Measurements from ENCODE around the gene EXOG.

Gene EXOG

GRCh38 chr3:38477057-38477820, 18.9 kb upstream of the EXOG start:
- no peak overlapping the region for H3K4me2 ChIP-seq (ENCODE audit: low read depth, low read length)
- H3K36me3 ChIP-seq (replicated peaks; ENCODE audit: insufficient read depth, low read length): no peaks in the 10 kb centered on the region
- no peak overlapping the region for H2AFZ ChIP-seq (ENCODE audit: low read length)
- no peaks in the 10 kb centered on the region for H3K4me1 ChIP-seq (ENCODE audit: low read length)
- DNase-seq: no peak
- H3K27me3 ChIP-seq (replicated peaks; ENCODE audit: insufficient read depth, low read length): no peaks in the 10 kb centered on the region
- TF ChIP-seq EZH2phosphoT487 (IDR thresholded peaks at IDR 0.05; ENCODE audit: low read length): no peak
- no peak for TF ChIP-seq EZH2 (optimal IDR thresholded peaks at IDR 0.05; ENCODE audit: low read depth, low read length)
- no peak for TF ChIP-seq CTCF (IDR thresholded peaks at IDR 0.05; ENCODE audit: low read length)
- H3K9me2 ChIP-seq (replicated peaks; ENCODE audit: insufficient read depth, low read length): no peaks in the 10 kb centered on the region
- no peaks in the 10 kb centered on the region for H3K79me2 ChIP-seq (ENCODE audit: low read length)
- no peak overlapping the region for H3K4me3 ChIP-seq (ENCODE audit: low read length)
- H3K9me3 ChIP-seq (replicated peaks; ENCODE audit: insufficient read depth, low read length): no peaks in the 10 kb centered on the region
- no peaks in the 10 kb centered on the region for H3F3A ChIP-seq (ENCODE audit: insufficient read depth, low read length)
- no peak overlapping the region for H3K9ac ChIP-seq (ENCODE audit: low read length)
- H3K27ac ChIP-seq (ENCODE audit: low read length): no peak overlapping the region
- H4K20me1 ChIP-seq (ENCODE audit: insufficient read depth, low read length): no peaks in the 10 kb centered on the region

- no peak for DNase-seq
- H3K79me2 ChIP-seq (ENCODE audit: low read length): no peaks in the 10 kb centered on the region
- no peak overlapping the region for H2AFZ ChIP-seq (ENCODE audit: low read length)
- H3K4me3 ChIP-seq (ENCODE audit: low read length): no peak overlapping the region
- H3K4me2 ChIP-seq (ENCODE audit: low read depth, low read length): no peak overlapping the region
- no peaks in the 10 kb centered on the region for H3K36me3 ChIP-seq (replicated peaks; ENCODE audit: insufficient read depth, low read length)
- no peak overlapping the region for H3K27ac ChIP-seq (ENCODE audit: low read length)
- H3K4me1 ChIP-seq (ENCODE audit: low read length): no peaks in the 10 kb centered on the region
- H3K9ac ChIP-seq (ENCODE audit: low read length): no peak overlapping the region
- no peaks in the 10 kb centered on the region for H3K9me3 ChIP-seq (replicated peaks; ENCODE audit: insufficient read depth, low read length)
- no peaks in the 10 kb centered on the region for H3F3A ChIP-seq (ENCODE audit: insufficient read depth, low read length)
- no peaks in the 10 kb centered on the region for H3K9me2 ChIP-seq (replicated peaks; ENCODE audit: insufficient read depth, low read length)
- TF ChIP-seq EZH2 (optimal IDR thresholded peaks at IDR 0.05; ENCODE audit: low read depth, low read length) (no peak), EZH2phosphoT487 (IDR thresholded peaks at IDR 0.05; ENCODE audit: low read length) (no peak), CTCF (IDR thresholded peaks at IDR 0.05; ENCODE audit: low read length) (no peak)
- H3K27me3 ChIP-seq (replicated peaks; ENCODE audit: insufficient read depth, low read length): no peaks in the 10 kb centered on the region
- H4K20me1 ChIP-seq (ENCODE audit: insufficient read depth, low read length): no peaks in the 10 kb centered on the region
Measured at GRCh38 chr3:38477839-38478450, 18.2 kb upstream of the EXOG start.

GRCh38 chr3:38478901-38479300, 17.2 kb upstream of the EXOG start:
- Histone ChIP-seq H3K4me3 (ENCODE audit: low read length) (no peak overlapping the region), H3K27me3 (replicated peaks; ENCODE audit: insufficient read depth, low read length) (no peaks in the 10 kb centered on the region), H2AFZ (ENCODE audit: low read length) (no peak overlapping the region), H3K9ac (ENCODE audit: low read length) (no peak overlapping the region), H3K27ac (ENCODE audit: low read length) (no peak overlapping the region), H3K4me2 (ENCODE audit: low read depth, low read length) (no peak overlapping the region), H3K79me2 (ENCODE audit: low read length) (no peaks in the 10 kb centered on the region), H3K4me1 (ENCODE audit: low read length) (no peaks in the 10 kb centered on the region), H3F3A (ENCODE audit: insufficient read depth, low read length) (no peaks in the 10 kb centered on the region), H3K36me3 (replicated peaks; ENCODE audit: insufficient read depth, low read length) (no peaks in the 10 kb centered on the region), H3K9me2 (replicated peaks; ENCODE audit: insufficient read depth, low read length) (no peaks in the 10 kb centered on the region), H4K20me1 (ENCODE audit: insufficient read depth, low read length) (no peaks in the 10 kb centered on the region), H3K9me3 (replicated peaks; ENCODE audit: insufficient read depth, low read length) (no peaks in the 10 kb centered on the region)
- TF ChIP-seq EZH2 (optimal IDR thresholded peaks at IDR 0.05; ENCODE audit: low read depth, low read length): no peak
- TF ChIP-seq CTCF (IDR thresholded peaks at IDR 0.05; ENCODE audit: low read length): no peak
- TF ChIP-seq EZH2phosphoT487 (IDR thresholded peaks at IDR 0.05; ENCODE audit: low read length): no peak
- no peak for DNase-seq

All from MM.1S (cell line).